ENCODE data around the gene RNF224. TPM values are rescaled to one million over a fixed set of nuclear protein-coding genes. Genes with fewer than 3 reads are reported as not detected.
A peak's percentile ranks its signal among the peaks of the same experiment; 100 is the strongest.
"Not testable (repeated sequence)": the region's sequence is repeated elsewhere in the genome, so short reads cannot be mapped to it uniquely, and the experiment has no call there.

Gene RNF224
- total RNA-seq, 1 donor from 2014 or later: 0.34 TPM

DNA sequence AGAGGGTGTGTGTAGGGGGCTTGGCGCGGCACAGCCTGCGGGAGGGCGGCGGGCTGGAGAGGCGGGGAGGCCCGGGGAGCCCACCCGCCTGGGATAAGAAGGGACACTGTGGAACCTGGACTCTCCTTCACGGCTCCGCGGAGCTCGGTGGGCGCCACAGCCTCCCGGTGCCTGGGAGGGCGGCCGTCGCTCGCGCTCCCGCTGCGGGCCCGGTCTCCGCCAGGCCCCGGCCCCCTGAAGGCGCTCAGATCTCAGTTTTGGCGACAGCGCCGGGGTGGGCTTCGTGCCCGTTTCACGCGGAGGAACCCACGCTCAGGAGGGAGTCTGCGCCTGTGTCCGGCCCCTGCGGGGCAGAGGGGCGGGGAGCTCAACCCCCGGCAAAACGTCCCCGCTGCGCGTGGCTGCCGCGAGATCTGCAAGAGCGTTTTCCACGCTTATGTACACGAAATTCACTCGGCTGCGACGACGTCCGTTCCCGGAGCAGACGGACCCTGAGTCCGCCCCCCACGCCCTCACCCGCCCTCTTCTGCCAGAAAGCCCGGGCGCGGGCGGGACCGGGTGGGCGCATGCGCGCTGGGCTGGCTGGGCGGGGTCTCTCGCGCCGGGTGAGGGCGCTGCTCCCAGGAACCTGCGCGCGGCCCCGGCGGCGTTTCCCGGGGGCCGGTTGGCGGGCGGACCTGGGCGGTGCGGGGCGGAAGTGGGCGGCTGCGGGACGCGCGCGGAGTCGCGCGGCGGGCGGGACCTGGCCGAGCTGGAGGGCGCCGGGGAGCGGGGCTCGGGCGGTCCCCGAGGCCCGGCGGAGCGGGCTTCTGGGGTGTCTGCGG, 27.5 kb downstream of the RNF224 start, which contains the start of gene NELFB:
Gene NELFB, plus strand, starts transcription at position 704 of the 824 bp plus-strand sequence.
- peak; percentile 94 for DNase-seq (ENCODE audit: low spot score)

DNA sequence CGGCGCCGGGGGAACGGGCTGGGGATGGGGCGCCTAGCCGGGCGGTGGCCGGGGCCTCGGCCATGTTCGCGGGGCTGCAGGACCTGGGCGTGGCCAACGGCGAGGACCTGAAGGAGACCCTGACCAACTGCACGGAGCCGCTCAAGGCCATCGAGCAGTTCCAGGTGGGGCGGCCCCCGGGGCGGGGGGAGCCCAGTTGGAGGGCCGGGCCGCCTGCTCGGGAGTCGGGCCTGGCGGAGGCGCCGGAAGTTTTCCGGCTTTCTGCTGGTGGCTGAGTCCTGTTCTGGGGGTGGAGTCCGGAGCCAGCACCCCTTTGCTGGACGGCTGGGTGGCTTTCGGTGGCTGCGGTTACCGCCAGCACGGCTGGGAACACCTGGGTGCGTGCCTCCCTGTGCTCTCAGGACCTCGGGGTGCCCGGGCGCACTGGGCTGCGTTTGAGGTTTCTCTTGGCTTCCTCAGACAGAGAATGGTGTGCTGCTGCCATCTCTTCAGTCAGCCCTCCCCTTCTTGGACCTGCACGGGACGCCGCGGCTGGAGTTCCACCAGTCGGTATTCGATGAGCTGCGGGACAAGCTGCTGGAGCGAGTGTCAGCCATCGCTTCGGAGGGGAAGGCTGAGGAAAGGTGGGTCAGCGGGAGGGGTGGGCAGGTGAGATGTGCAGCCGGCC, 28.3 kb downstream of the RNF224 start:
- no peak for DNase-seq (ENCODE audit: low spot score)

DNA sequence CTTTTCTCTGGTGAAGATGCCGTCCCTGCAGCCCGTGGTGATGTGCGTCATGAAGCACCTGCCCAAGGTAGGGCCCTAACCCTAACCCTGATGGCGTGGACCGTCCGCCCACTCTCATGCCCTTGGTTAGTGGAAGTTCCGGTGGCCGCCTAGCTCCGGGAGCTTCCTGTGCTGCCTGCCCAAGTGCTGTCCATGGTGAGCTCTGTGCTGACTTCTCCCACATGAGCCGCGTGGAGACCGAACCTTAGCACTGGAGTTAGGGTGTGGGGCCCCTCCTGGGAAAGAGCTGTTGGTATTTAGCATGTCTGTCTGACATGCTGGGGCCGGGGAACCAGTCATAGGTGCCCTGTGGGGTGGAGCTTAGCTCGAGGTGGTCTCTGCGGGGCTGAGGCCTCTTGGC, 29.1 kb downstream of the RNF224 start:
- DNase-seq (ENCODE audit: low spot score): no peak

DNA sequence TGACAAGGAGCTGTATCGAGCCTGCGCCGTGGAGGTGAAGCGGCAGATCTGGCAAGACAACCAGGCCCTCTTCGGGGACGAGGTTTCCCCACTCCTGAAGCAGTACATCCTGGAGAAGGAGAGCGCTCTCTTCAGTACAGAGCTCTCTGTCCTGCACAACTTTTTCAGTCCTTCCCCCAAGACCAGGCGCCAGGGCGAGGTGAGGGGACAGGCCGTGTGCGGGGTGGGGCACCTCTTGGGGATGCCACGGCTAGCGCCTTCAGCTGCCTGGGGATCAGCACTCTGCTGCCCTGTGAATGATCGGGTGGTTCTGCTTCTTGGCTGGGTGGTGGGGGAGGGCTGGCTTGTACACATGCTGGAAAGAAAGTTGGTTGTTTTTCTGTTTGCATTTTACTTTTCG, 29.6 kb downstream of the RNF224 start:
- no peak for DNase-seq (ENCODE audit: low spot score)

DNA sequence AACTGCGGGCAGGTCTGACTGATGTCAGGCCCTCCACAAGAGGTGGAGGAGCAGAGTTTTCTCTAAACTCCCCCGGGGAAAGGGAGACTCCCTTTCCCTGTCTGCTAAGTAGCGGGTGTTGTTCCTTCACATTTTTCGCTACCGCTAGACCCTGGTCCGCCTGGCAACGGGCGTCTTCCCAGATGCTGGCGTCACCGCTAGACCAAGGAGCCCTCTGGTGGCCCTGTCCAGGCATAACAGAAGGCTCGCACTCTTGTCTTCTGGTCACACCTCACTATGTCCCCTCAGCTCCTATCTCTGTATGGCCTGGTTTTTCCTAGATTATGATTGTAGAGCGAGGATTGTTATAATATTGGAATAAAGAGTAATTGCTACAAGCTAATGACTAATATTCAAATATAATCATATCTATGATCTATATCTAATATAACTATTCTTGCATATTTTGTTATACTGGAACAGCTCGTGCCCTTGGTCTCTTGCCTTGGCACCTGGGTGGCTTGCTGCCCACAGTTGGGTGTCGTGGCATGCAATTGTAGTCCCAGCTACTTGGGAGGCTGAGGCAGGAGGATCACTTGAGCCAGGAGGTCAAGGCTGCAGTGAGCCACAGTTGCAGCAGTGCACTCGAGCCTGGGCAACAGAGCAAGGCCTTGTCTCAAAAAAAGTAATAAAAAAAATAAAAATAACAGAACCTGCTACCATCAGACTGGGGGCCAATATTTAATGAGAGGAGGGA, 35.0 kb downstream of the RNF224 start:
- not testable (repeated sequence) for DNase-seq (ENCODE audit: low spot score)

DNA sequence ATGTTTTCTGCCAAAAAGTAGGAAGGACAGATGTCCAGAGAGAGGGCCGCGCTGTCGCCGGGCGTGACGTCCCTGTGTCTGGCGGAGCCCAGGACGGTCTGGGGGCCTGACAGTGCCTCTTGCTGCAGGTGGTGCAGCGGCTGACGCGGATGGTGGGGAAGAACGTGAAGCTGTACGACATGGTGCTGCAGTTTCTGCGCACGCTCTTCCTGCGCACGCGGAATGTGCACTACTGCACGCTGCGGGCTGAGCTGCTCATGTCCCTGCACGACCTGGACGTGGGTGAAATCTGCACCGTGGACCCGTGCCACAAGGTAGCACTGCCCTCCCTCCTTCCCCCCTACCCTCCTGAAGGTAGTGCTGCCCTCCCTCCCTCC, 35.6 kb downstream of the RNF224 start:
- DNase-seq (ENCODE audit: low spot score): no peak

DNA sequence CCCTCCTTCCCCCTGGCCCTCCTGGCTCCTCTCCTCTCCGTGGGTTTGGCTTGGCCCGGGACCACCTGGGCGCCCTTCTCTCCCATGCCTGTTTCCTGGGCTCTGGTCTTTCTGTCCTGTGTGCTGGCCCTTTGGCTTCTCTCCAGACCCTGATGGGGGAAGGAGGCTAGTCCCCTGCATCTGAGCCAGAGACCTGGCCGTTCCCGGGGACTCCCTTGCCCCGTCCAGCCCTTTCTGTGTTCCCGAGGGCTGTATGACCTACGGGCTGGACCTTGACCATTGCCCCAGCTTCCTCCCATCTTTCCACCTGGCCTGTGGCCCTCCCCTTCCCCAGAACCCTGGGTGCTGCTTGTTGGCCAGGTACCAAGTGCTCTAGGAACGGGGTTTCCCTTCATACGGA, 36.2 kb downstream of the RNF224 start:
- no peak for DNase-seq (ENCODE audit: low spot score)

DNA sequence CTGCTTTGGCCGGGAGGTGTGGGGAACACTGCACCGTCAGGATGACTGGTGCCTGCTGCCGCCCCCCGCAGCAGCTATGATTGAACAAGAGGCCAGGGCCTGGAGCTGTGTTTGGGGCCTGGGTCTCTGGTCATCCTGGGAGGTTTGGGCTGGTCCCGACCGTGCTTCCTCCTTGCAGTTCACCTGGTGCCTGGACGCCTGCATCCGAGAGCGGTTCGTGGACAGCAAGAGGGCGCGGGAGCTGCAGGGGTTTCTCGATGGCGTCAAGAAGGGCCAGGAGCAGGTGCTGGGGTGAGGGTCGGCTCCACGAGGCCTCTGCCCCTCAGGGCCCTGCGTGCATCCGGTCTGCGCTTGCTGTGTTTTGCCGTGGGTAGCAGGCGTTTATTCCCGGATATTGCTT, 36.8 kb downstream of the RNF224 start:
- DNase-seq (ENCODE audit: low spot score): no peak

DNA sequence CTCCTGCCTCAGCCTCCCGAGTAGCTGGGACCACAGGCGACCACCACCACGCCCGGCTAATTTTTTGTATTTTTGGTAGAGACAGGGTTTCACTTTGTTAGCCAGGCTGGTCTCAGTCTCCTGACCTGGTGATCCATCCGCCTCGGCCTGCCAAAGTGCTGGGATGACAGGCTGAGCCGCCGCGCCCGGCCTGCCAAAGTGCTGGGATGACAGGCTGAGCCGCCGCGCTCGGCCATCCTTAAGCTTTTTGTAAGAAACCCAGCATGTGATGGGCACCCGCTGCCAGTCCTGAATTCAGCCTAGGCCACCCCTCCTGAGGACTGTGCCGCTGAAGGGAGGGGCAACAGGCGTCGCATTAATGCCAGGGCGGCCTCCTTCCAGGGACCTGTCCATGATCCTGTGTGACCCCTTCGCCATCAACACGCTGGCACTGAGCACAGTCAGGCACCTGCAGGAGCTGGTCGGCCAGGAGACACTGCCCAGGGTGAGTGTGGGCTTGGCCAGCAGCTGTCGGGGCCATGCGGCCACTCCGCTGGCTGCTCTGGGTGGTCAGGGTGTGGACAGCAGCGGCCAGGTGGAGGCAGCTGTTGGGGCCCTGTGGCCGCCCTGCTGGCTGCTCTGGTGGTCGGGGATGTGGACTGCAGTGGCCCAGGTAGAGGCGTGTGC, 38.3 kb downstream of the RNF224 start:
- no peak for DNase-seq (ENCODE audit: low spot score)

DNA sequence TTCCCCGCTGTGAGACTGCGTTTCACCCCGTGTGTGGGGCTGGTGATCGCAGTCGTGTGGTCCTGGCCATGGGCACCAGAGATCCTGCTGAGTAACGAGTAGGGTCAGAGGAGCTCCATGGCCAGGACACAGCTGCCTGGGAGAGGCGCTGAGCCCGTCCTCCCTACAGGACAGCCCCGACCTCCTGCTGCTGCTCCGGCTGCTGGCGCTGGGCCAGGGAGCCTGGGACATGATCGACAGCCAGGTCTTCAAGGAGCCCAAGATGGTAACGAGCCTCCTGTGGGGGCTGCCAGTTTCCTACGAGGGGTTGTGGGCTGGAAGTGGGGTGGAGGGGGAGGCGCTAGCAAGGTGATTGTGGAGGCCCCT, 38.8 kb downstream of the RNF224 start:
- DNase-seq (ENCODE audit: low spot score): no peak

DNA sequence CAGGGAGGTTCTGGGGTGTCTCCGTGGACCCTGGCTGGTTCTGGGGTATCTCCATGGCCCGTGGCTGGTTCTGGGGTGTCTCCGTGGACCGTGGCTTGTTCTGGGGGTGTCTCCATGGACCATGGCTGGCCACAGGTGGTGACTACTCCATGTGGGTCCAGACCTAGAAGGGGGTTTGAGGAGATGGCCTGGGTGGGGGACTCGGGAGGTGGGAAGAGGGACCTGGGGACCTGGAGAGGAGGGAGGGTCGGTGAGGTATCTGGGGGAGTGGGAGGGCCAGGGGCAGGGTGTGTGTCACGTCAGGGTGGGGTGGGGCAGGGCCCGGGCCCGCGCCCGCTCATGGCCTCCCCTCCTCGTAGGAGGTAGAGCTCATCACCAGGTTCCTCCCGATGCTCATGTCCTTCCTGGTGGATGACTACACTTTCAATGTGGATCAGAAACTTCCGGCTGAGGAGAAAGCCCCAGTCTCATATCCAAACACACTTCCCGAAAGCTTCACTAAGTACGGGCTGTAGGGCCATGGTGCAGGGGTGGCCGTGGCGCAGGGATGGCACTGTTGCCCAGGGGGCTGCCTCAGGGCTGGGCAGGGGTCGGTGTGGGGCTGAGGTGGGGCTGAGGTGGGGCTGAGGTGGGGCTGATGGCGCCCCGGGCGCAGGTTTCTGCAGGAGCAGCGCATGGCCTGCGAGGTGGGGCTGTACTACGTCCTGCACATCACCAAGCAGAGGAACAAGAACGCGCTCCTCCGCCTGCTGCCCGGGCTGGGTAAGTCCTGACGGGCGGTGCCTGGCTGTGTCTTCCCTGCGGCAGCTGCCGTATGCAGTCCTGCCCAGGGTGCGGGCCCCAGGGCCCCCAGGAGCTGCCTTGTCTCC, 39.5 kb downstream of the RNF224 start:
- no peak for DNase-seq (ENCODE audit: low spot score)

DNA sequence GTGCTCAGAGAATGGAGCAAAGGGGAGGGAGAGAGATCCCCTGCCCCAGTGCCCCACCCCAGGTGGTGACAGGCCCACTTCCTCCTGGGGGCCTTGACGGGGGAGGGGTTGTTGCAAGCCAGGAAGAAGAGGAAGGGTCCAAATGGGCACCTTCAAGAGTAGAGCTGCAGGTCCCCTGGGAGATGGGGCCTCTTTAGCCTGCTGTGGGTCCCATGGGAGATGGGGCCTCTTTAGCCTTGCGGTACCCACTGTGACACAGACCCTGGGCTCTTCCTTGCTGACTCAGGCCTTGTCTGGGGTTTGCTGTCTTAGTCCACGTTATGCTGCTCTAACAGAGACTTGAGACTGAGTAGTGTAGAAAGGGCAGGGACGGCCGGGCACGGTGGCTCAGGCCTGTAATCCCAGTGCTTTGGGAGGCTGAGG, 40.6 kb downstream of the RNF224 start:
- DNase-seq (ENCODE audit: low spot score): no peak

DNA sequence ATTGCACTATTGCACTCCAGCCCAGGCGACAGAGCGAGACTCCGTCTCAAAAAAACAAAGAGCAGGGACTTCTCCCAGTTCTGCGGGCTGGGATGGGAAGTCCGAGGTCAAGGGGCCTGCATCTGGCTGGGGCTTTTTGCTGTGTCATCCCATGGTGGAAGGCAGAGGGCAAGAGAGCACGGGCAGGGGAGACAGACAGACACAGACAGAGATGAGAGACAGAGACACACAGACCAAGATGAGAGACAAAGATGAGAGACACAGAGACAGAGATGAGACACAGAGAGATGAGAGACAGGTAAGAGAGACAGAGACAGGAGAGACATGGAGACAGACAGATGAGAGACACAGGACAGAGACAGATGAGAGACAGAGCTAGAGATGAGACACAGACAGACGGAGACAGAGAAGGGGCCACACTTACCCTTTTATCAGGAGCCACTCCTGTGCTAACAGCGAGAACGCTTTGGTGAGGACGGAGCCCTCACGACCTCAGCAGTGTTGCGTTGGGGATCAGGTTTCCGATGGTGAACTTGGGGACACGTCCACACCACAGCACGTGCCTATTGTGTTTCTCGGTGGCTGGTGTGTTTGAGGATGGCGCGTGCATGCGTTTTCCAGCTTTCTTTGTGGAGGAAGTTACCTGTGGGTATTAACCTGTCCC, 41.4 kb downstream of the RNF224 start:
- DNase-seq (ENCODE audit: low spot score): no peak

DNA sequence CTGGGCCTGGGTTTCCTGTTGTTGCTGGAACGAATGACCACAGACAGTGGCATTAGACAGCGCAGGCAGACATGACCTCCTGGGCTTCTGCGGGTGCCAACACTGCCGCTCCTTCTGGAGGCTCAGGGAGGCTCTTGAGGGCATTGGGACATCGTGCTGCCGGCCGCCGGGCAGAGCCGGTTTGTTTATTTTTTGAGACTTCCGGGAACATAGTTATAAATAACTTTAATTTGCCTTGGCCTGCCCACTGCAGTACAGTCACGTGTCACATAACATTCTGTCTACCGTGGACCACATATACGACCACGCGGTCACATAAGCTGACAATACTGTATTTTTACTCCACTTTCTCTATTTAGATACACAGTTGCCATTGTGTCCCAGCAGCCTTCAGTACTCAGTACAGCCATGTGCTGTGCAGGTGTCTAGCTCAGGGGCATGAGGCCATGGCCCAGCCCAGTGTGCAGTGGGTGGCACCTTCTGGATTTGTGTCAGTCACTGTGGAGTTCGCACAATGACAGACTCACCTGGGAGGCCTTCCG, 42.0 kb downstream of the RNF224 start:
- DNase-seq (ENCODE audit: low spot score): peak; percentile 79

DNA sequence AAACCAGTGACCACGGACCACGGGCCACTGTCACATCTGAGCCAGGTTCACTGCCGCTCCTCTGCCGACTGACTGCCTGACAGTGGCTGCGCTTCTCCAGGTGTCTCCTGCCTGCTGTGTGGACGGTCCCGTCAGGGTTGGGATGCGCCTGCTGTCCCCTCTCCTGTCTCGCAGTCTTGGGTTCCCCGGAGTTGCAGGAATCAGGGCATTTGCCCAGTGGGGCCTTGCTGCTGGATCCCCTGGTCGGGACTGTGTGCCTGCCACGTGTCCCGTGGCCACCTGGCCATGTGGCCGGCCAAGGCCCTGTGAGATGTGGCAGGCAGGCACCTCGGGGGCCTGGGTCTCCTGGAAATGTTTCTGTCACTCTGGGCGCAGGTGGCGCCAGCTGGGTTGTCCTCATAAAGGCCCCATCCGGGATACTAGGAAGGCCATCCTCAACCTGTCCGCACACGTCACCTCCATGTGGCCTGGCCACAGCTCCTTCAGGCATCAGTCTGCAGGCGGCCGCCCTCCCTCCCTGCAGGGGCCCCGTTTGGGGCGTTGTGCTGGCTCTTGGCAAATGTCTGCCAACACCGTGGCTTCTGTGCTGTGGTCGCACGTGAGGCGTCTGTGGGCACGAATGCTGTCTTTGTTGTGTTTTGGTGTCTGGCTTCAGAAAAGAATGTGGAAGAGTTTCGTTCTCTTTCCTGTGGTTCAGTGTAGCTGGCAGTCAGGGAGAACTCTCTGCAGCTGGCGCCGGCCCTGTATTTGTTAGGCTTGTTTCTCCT, 43.8 kb downstream of the RNF224 start:
- no peak for DNase-seq (ENCODE audit: low spot score)

DNA sequence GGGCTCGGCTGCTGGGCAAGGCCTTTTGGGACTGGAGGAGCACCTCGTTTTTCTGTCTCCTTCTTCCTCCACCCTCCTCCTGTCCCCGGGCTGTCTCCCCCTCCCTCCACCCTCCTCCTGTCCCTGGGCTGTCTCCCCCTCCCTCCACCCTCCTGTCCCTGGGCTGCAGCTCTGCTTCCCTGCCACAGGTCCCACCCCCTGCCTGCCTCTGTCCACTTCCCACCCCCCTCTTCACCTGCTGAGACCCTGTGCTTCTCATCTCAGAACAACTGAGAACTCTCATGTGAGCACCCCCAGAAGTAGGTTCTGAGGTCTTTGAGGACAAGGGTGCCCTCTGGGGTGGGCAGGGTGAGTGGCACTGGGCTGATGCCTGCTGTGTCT, 44.4 kb downstream of the RNF224 start:
- no peak for DNase-seq (ENCODE audit: low spot score)

DNA sequence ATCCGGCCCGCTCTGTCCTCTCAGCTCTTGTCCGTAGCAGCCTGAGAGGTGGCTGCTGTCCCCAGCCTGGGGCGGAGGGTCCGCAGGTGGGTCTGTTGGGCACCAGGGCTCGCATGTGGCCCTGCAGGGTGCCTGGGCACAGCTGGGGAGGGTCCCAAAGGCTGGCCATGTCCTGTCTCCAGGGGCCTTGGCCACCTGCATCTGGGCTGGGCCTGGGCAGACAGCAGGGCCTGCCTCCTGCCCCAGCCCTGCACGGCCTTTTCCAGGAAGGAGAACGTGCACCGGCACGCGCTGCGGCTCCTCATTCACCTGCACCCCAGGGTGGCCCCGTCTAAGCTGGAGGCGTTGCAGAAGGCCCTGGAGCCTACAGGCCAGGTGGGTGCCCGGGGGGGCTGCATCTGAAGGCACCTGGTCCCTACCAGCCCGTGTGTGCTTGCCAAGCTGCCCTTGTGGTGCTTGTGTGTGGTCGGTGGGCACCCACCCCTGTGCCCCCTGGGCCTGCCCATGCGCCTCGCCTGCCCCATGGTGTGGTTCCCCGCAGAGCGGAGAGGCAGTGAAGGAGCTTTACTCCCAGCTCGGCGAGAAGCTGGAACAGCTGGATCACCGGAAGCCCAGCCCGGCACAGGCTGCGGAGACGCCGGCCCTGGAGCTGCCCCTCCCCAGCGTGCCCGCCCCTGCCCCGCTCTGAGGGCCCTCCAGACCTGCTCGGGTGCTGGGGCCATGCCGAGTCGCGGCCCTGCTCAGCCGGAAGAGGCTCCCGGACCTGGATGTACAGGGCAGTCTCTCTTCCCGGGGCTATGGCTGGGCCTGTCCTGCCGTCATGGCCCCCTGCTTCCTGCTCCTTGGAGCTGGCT, 45.2 kb downstream of the RNF224 start:
- DNase-seq (ENCODE audit: low spot score): no peak

DNA sequence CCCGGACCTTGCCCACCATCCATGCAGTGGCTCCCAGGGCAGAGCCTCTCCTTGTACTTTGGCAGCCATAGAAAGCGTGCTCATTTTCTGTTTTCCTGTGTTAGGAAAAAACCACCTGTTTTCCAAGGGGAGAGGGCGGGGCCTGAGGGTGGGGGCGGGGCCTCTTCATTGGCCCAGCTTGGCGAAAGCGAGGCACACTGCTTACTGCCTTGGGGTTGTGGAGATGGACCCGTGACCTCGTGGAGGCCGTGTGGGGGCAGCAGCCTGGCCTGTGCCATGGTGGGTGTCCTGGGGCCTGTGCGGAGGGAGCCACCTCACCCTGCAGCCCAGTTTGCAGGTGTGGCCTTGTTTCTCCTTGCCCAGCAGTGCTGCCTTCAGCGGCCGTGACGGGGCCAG, 45.8 kb downstream of the RNF224 start:
- no peak for DNase-seq (ENCODE audit: low spot score)

All from ureter (tissue), 1 donor.